Raji (cell line): ENCODE results near the gene CPLX1.

Experiments
- POLR2A ChIP-seq: IDR thresholded peaks from 2 replicates; pipeline ENCODE4 v1.6.1; 2011; ENCODE audit warnings: low read depth, low read length, control low read depth; ENCODE audit not compliant: insufficient read depth

Gene CPLX1

DNA sequence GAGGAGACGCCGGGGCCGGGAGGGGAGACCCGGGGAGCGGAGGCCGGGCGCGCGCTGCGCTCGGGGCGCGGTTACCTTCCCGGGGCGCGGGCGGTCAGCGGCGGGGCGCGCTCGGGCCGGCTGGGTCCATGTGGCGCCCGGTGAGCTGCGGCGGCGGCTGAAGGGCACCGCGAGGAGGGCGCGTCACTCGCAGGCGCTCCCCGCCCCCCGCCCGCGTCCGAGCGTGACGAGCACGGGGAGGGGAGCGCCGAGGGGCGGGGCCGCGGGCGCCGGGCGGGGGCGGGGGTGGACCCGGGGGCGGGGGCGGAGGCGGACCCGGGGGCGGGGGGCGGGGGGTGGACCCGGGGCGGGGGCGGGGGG is at the start of gene CPLX1:
Gene CPLX1 (minus strand): TSS at position 159 of the 360 bp plus-strand sequence. CDS start 1,607 bp downstream, outside the sequence.
- TF ChIP-seq POLR2A, result no peak

DNA sequence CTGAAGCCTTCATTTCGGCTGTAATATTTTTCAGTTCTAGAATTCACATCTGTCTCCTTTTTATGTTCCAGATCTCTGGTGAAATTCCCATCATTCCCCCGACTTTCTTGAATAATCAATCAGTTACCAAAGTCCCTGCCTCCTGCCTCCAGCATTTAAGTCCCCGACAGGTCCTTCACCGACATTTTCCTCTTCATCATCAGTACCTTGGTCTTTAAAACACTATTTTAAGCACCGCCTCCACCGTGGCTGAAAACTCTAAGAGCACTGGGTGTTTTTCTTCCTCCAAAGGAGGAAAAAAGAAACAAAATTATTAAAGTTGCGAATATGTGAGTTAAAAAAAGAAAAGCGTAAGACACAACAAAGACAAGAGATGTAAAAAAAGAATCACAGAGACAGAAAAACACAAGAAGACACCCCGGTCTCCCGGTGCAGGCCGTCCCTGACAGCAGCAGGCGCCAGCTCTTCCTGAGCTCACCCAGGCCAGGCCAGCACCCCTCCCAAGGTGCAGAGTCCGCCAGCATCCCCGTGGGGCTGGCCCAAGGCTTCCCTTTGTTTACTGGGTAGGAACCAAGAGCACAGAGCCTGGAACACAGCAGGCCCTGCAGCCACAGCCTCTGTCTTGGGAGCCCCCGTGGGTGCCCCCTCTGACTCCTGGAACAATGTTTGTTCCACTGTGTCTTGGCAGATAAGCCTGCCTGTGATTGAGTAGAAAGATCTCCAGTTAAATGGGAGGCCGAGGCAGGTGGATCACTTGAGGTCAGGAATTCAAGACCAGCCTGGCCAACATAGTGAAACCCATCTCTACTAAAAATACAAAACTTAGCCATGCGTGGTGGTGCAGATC is 49.3 kb upstream of the CPLX1 start:
- no peak for TF ChIP-seq POLR2A

DNA sequence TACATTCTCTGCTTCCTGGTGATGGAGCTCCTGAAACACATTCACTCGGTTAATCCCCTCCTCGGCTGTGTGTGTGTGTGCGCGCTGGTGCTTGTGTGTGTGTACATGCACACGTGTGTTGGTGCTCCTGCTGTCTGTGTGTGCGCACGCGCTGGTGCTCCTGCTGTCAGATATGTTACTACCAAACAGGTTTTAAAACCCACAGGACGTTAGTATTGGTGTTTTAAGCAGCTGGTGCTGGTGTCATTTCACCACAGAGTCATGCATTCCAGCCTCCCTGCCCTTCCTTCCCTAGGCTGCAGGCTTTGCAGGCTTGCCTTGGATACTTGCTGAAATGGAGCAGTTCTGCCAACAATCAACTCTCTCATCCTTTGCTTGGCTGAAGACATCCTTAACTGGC is 48.1 kb upstream of the CPLX1 start:
- no peak for TF ChIP-seq POLR2A

DNA sequence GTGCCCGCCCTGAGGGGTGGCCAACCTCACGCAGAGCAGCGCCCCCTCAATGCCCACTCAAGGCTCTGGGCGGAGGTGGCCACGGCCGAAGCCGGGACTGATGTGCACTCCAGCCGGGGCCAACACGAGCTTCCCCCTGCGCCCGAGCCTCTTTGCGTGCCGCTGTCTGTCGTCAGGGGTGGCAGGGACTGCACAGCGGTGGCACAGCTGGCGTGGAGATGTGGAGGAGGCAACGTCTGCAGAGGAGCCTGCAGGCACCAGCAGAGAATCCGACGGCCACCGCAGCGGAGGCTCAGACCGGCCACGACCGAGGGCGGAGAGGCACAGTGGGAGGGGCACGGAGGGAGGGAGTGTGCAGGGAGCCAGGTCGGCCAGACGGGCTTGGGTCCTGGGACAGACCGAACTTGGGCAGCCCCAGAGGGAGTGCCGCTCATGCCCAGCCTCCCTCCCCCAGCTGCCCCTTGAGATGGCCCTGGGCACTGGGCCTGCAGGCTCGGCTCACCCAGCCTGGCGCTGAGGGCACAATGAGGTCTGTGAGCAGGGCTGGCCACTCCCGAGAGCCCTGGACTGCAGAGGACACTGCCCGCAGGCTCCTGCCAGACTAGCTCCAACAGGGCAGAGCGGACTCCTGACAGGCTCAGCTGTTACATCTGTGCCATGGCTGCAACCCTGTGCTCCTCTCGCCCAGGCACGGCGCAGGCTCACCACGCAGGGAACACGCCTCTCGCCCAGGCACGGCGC is 46.5 kb upstream of the CPLX1 start:
- no peak for TF ChIP-seq POLR2A

DNA sequence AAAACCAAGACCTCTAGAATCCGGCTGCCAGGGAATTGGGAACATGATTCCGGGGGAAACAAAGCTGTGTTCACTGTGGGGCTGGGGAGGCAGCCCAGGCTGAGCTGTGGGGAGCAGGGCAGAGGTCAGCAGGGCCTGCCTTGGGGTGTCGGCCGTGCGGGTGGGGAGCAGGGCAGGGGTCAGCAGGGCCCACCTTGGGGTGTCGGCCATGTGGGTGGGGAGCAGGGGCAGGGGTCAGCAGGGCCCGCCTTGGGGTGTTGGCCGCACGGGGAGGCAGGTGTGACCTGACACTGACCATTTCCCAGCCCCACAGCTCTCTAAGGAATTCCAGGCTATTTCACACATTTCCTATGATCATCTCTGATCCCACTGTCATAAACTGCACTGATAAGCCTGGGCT is 45.6 kb upstream of the CPLX1 start:
- no peak for TF ChIP-seq POLR2A

DNA sequence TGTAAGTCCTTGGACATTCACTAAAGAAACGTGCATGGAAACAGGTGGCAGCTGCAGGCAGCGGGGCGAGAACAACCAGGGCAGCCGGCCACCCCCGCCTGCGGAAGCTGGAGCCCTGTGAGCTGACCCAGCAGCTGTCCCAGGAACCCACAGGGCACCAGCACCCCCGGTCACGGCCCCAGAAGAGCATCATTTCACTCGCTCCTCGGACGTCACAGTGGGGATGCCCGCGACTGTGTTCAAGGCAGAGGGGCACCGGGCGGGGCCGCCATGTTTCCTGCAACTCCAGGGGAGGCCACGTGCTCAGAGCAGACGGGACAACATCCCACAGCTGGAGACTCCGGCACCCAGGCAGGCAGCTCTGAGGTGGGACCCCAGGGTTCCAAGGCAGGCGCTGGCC is 45.0 kb upstream of the CPLX1 start:
- no peak for TF ChIP-seq POLR2A

DNA sequence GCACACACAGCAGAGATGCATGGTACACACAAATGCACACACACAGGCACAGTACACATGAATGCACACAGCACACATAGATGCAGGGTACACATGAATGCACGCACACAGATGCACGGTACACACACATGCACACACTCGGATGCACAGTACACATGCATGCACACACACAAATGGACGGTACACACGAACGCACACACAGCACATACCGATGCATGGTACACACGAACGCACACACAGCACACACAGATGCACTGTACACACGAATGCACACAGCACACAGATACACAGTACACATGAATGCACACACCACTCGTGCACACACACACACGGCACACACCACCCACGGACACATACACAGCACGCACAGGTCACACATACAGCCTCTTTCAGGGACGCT is 43.8 kb upstream of the CPLX1 start:
- TF ChIP-seq POLR2A, result no peak

DNA sequence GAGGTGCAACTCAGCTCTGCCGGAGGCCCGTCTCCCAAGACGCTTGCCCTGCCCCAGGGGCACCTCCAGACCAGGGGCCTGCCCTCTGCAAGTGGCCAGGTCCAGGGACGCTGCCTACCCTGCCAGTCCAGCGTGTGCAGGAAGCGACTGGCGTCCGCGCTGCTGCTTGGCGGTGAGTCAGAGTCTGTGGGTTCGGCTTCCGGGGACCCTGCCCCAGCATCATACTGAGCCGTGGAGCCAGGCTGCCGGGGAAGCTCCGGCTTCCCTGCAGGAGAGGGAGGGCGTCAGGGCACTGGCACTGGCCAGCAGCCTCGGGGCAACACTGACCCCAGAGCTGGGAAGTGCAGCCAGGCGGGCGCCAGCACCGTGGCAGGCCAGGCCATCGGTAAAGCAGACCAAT is 42.5 kb upstream of the CPLX1 start:
- no peak for TF ChIP-seq POLR2A

DNA sequence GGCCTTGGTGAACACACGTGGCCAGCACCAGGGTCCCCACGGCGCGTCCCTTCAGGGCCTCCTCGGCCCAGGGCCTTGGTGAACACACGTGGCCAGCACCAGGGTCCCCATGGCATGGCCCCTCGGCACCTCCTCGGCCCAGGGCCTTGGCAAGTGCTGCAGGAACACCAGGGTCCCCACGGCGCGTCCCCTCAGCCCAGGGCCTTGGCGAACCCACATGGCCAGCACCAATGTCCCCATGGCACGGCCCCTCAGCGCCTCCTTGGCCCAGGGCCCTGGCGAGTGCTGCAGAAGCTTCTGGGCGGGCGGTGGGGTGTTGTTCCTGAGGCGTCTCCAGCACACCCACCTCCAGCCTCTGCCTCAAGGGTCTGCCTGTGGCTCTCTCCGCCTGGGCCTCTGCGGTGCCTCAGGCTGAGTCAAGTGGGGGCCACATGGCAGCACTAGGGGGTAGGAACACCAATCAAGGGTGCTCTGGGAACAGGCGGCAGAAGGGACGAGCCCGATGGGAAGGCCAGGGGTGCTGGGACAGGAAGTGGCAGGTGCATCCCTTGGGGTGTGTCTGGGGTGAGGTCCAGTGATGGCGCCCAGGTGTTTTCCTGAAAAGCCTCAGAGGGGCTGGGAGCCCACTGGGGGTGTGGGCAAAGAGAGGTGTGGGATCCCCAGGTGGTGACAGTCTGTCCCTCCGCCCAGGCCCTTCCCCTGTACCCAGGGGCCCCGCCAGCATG is 41.8 kb upstream of the CPLX1 start:
- no peak for TF ChIP-seq POLR2A

DNA sequence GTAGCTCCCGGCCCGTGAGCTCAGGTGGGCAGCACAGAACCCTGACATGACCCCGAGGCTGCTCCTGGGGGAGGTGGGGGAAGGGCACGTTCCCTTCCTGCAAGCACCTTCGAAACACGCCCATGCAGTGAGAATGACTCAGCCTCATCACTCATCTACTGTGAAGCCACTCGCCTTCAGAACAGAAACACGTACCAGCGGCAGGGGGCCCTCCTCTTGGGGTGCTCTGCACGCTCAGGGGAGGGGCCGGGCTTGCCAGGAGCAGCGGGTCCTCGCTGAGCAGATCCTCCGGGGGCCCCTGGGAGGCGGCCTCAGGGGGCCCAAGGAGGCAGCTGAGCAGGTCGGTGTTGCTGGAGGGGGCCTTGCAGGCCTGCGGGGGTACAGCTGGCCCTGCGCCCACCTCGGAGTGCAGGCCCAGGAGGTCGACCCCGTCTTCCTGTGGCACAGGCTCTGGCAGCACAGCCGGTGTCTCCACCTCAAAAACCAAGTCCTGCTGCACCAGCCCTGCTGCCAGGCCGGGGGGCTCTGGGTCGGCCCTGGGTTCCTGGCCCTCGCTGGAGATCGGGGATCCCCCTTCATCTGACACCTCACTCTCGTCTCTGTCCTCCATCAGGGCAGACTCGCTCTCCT is 40.9 kb upstream of the CPLX1 start:
- no peak for TF ChIP-seq POLR2A

DNA sequence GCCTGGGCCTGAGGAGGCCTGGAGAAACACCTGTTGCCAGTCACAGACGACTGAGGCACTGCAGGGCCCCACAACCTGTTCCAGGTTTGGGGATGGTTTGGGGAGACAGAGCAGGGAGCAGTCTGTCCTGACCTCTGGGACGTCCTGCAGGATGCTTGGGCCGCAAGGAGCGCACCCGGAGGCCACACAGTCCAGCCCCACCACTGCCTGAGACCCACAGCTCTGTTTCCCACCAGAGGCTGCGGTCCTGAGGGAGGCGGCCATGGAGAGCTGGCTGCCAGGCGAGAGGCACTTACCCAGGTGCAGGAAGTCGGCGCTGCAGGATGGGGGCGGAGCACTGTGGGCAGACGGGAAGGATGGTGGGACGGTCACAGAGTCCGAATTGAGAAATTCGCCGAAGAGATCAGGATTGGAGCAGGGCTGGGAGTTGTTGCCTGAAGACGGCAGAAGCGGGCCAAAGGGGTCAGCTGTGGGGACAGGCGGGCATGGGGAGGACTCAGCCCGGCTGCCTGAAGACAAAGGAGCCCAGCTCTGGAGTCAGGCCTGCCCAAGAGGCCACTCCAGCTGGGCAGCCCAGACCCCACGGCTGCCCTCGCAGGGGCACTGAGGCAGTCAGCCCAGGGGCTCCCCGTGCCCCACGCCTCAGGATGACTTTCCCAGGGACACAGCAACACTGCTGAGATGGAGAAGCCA is 40.3 kb upstream of the CPLX1 start:
- TF ChIP-seq POLR2A, result no peak

DNA sequence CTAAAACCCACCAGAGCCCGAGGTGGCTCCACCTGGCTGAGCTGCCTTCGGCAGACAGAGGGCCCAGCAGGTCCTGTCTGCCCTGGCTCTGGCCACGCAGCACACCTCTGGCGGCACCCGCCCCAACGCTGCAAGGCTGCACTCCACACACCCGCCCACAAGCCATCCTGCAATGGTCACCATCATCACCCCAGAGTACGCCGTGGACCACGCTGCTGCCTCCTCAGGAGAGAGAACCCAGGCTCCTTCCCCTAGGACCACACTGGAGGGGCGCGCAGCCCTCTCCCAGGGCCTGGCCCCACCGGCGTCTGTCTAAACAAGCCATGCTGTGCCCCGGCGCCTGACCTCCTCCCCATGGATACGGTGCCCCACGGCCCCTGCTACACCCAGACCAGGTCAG is 39.6 kb upstream of the CPLX1 start:
- TF ChIP-seq POLR2A, result no peak

DNA sequence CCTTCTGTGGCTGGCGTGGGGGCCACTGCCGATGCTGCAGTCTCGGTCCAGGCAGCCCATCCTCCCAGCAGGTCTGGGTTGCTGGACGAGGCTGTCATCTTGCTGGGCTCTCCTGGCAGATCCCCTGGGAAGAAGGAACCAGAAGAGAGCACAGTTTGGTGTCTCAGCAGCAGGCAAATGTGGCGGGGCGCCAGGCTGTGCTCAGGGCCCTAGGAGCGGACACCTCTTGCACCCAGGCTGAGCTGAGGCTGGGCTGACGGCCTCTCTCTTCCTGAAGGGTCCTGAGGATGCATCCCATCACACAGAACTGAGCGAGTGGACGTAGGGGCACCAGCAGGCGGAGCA is 39.2 kb upstream of the CPLX1 start:
- TF ChIP-seq POLR2A, result no peak

DNA sequence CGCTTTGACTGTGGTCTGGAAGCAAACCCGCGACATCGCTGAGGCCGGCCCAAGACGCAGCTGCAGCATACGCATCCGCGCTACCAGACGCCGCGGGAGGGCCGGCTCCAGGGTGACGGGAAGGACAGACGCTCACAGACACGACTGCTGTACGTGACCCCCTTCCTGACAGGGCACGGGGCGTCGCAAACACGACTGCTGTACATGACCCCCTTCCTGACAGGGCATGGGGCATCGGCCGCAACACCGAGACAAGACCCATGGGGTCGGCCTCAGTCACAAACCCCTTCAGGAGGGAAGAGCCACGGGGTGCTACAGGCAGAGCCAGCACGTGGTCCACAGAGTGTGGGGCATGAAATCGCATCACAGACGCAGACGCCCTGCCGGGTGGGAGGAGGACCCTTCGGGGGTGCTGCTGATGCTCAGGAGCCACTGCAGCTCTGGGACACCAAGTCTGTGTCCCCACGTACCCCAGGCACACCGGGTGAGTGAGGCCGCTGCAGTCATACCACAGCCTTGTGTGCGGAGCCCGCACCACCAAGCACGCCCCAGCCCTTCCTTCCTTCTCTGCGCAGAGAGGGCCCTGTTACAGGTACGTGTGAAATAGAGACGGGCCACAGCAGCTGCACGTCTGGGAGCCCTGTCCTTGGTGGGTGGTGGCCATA is 38.7 kb upstream of the CPLX1 start:
- TF ChIP-seq POLR2A, result no peak
